Lung (tissue), 12 donors: ENCODE results near the gene CLEC17A. TPM values are rescaled to one million over a fixed set of nuclear protein-coding genes. Genes with fewer than 3 reads are reported as not detected.
"Not testable (repeated sequence)": the region's sequence is repeated elsewhere in the genome, so short reads cannot be mapped to it uniquely, and the experiment has no call there.

Experiments
- ATAC-seq: fragments of 200-7000 bp; cut with Tn5 transposase; one replicate; pipeline ENCODE4 v1.9.1; 2020; ENCODE audit warnings: moderate number of reproducible peaks; ENCODE audit not compliant: insufficient read depth, low FRiP score
- DNase-seq, 3 donors: peaks; one replicate each; pipeline ENCODE4 v3.0.0-alpha.2; 2013 to 2017
- H3K27ac ChIP-seq, 2 donors: one replicate each; pipeline ENCODE4 v1.5.1; 2013; ENCODE audit warnings: mild to moderate bottlenecking in 2 of 2, moderate library complexity in 2 of 2, control low read depth in 1 of 2, inconsistent platforms in 1 of 2, low read depth in 1 of 2, low read length in 1 of 2
- H3K27me3 ChIP-seq, 3 donors: one replicate each; pipeline ENCODE4 v1.5.1; 2013; ENCODE audit warnings: low read length in 2 of 3; ENCODE audit not compliant: control insufficient read depth in 3 of 3, insufficient read depth in 3 of 3
- H3K36me3 ChIP-seq, 4 donors: one replicate each; pipeline ENCODE4 v1.5.1; 2013; ENCODE audit warnings: low read length in 4 of 4, mild to moderate bottlenecking in 1 of 4, moderate library complexity in 1 of 4; ENCODE audit not compliant: control insufficient read depth in 4 of 4, insufficient read depth in 4 of 4
- H3K4me1 ChIP-seq, 5 donors: one replicate each; pipeline ENCODE4 v1.5.1; 2013; ENCODE audit warnings: low read length in 5 of 5, mild to moderate bottlenecking in 2 of 5, moderate library complexity in 1 of 5; ENCODE audit not compliant: control insufficient read depth in 5 of 5, insufficient read depth in 5 of 5
- H3K4me3 ChIP-seq: one replicate; pipeline ENCODE4 v1.5.1; 2013; ENCODE audit warnings: mild to moderate bottlenecking, control low read depth, moderate library complexity
- H3K9ac ChIP-seq, 2 donors: one replicate each; pipeline ENCODE4 v1.5.1; 2013; ENCODE audit warnings: low read length in 2 of 2, control low read depth in 1 of 2; ENCODE audit not compliant: insufficient read depth in 1 of 2
- H3K9me3 ChIP-seq, 4 donors: one replicate each; pipeline ENCODE4 v1.5.1; 2013; ENCODE audit warnings: low read length in 3 of 4, mild to moderate bottlenecking in 1 of 4, moderate library complexity in 1 of 4; ENCODE audit not compliant: control insufficient read depth in 4 of 4, insufficient read depth in 3 of 4
- CTCF ChIP-seq: IDR thresholded peaks from 2 replicates; pipeline ENCODE4 v1.5.1; 2012; ENCODE audit warnings: mild to moderate bottlenecking; ENCODE audit errors: control extremely low read depth, extremely low read depth
- WGBS, 2 donors: extraction: QIAGEN DNeasy Blood & Tissue Kit; methylation state at CpG; one replicate each; pipeline ENCODE4 v1.1.7; 2013; 5-methylcytosine and 5-hydroxymethylcytosine counted together
- polyA plus RNA-seq, 2 donors: library from polyadenylated mRNA; stranded (reverse); fragments of 200-250 nt; gene quantifications; one replicate each; pipeline ENCODE4 v1.2.1, GENCODE V29; 2013
- total RNA-seq, 2 donors: library from RNA; depleted of rRNA in 1 of 2; stranded (reverse); fragments of >200 nt in 1 of 2; gene quantifications; one replicate each; pipeline ENCODE4 v1.2.1, GENCODE V29; 2014 to 2021
- donor health status: control.
- donor health status: control.
- donor health status: Bipolar disorder and iron deficiency.
- donor health status: healthy.
- donor health status: DM: yes; HTN: yes; CAD: no.

The CLEC17A gene
- total and polyA plus RNA-seq, 4 donors: 0.08 to 2.3 (median 0.32) TPM

GRCh38 chr19:14577264-14577663 is 5.6 kb upstream of the CLEC17A start:
- Histone ChIP-seq H3K27me3 (no peaks in the 10 kb centered on the region), H3K27ac (no peak overlapping the region), H3K9me3 (no peaks in the 10 kb centered on the region), H3K4me3 (no peak overlapping the region), H3K36me3 (no peaks in the 10 kb centered on the region), H3K4me1 (no peaks in the 10 kb centered on the region), H3K9ac (no peak overlapping the region)
- TF ChIP-seq CTCF: no peak
- no peak for DNase-seq
- ATAC-seq: no peak
- WGBS, 2 donors: 72 to 81% methylated on average over 5 of the region's 5 CpGs

- ATAC-seq: no peak
- H3K4me3 ChIP-seq: no peak overlapping the region
- 58 to 71% methylated on average over 6 of the region's 6 CpGs for WGBS, 2 donors
- H3K36me3 ChIP-seq: no peaks in the 10 kb centered on the region
- no peaks in the 10 kb centered on the region for H3K4me1 ChIP-seq
- H3K9ac ChIP-seq: no peak overlapping the region
- H3K27me3 ChIP-seq: no peaks in the 10 kb centered on the region
- no peak for DNase-seq
- no peaks in the 10 kb centered on the region for H3K9me3 ChIP-seq
- H3K27ac ChIP-seq: no peak overlapping the region
- TF ChIP-seq CTCF: no peak
Observed at GRCh38 chr19:14577885-14578427, 4.9 kb upstream of the CLEC17A start.

DNA sequence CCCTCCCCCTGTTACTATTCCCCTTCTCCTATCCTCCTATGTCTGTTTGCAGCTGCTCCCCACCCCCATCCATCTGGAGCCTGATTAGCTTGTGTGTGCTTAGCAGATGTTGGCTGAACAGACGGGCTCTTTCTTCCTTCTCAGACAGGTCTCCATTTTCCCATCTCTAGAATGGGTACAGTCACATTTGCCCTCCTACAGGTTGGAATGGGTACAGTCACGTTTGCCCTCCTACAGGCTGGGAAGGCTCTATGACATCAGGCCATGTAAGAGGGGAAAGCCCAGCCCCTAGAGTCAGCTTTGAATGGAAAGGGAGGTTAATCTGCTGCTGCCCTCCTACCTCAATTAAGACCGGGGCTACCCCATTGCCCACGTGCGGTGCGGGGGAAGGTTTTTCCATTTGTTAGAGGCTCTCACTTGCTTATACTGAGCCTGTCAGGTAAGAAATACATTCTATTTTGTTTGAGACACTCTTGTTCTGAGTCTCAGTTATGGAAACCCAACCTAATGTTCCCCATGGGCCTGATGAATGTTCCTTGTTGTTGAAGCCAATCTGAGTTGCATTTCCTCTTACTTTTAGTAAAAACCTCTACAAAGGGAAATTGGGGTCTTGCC is 2.2 kb upstream of the CLEC17A start:
- Histone ChIP-seq H3K4me1 (peaks cover 0 to 1% (median 0%) of the 10 kb centered on the region in 5 donors), H3K27me3 (no peaks in the 10 kb centered on the region), H3K9ac (no peak overlapping the region), H3K27ac (no peak overlapping the region), H3K9me3 (no peaks in the 10 kb centered on the region), H3K36me3 (no peaks in the 10 kb centered on the region), H3K4me3 (no peak overlapping the region)
- ATAC-seq: no peak
- WGBS, 2 donors: 67 to 87% methylated on average over 6 of the region's 6 CpGs
- DNase-seq: no peak
- TF ChIP-seq CTCF: no peak

DNA sequence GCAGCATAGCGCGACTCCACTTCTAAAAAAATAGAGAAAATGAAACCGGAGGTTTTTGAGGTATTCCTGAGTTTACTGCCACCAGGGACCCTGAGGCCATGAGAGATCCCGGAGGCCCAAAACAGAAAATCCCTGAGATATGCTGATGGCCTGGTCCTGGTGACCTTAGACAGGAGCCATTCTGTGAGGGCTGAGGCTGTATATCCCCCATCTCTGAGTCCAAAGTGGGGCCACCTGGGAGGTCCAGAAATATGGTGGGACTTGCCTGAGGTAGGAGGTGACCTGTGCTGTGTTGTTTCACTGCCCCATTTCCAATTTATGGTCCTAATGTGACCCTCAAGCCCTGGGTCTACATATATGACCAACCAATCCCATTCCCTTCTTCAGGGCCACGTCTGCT is 1.5 kb downstream of the CLEC17A start:
- H3K27me3 ChIP-seq, H3K27ac ChIP-seq, H3K9me3 ChIP-seq, H3K4me3 ChIP-seq, H3K9ac ChIP-seq, H3K4me1 ChIP-seq, DNase-seq, H3K36me3 ChIP-seq, ATAC-seq: not testable (repeated sequence)
- 90 to 96% methylated on average over 4 of the region's 5 CpGs for whole genome bisulfite sequencing, 2 donors

- not testable (repeated sequence) for H3K9me3 ChIP-seq, H3K4me1 ChIP-seq, H3K4me3 ChIP-seq, DNase-seq, H3K9ac ChIP-seq, H3K36me3 ChIP-seq, H3K27ac ChIP-seq, H3K27me3 ChIP-seq, ATAC-seq
- WGBS, 2 donors: 63 to 73% methylated on average over 3 of the region's 3 CpGs
Observed at GRCh38 chr19:14585187-14585586, 2.3 kb downstream of the CLEC17A start.

GRCh38 chr19:14589433-14589832 is 6.5 kb downstream of the CLEC17A start:
- not testable (repeated sequence) for ATAC-seq, H3K27me3 ChIP-seq
- 55 to 75% methylated on average over 4 of the region's 4 CpGs for WGBS, 2 donors

More at GRCh38 chr19:14589433-14589832, 6.5 kb downstream of the CLEC17A start:
- not testable (repeated sequence) for H3K4me3 ChIP-seq, H3K9me3 ChIP-seq, H3K9ac ChIP-seq, H3K4me1 ChIP-seq, H3K36me3 ChIP-seq, DNase-seq, H3K27ac ChIP-seq
